ENCODE data around the gene SMARCB1.

SMARCB1 gene

DNA sequence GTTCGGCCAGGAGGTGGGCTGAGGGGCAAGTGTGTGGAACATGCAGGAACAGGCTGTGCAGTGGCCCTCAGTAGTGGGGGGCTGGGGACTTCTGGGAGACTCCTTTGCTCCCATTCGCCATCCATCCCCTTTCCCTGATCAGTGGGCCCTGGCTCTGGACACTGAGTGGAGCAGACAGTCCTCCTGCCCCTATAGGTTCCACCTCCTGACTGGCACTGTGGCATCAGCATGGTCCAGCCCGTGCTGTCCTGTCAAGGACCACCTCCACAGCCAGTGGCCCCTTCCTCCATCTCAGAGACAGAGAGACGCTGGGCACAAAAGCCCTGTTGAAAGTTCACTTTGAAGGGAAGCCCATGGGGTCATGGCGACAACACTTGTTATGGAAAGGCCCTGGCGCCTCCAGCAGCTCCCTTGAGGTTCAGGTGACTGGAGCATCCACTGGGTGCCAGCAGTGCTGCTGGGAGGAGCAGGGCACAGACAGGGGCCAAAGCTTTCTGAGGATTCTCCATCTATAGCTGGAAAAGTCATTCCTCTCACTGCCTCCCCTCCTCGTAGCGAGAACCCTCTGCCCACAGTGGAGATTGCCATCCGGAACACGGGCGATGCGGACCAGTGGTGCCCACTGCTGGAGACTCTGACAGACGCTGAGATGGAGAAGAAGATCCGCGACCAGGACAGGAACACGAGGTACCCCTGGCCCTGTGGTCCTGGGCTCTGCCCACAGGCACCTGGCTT is 46.4 kb downstream of the SMARCB1 start:
- no peak overlapping the region for H3K27ac ChIP-seq
- no peak overlapping the region for H3K4me3 ChIP-seq (ENCODE audit: low read depth, low read length)
- peaks cover 27% of the 10 kb centered on the region for H3K36me3 ChIP-seq (replicated peaks)
- in situ Hi-C loops (cut with HindIII; ENCODE audit: low pct_ligation_motif_present, low sequenced_read_pairs): no loop called here
- DNase-seq: no peak
- TF ChIP-seq, protein P1, sequence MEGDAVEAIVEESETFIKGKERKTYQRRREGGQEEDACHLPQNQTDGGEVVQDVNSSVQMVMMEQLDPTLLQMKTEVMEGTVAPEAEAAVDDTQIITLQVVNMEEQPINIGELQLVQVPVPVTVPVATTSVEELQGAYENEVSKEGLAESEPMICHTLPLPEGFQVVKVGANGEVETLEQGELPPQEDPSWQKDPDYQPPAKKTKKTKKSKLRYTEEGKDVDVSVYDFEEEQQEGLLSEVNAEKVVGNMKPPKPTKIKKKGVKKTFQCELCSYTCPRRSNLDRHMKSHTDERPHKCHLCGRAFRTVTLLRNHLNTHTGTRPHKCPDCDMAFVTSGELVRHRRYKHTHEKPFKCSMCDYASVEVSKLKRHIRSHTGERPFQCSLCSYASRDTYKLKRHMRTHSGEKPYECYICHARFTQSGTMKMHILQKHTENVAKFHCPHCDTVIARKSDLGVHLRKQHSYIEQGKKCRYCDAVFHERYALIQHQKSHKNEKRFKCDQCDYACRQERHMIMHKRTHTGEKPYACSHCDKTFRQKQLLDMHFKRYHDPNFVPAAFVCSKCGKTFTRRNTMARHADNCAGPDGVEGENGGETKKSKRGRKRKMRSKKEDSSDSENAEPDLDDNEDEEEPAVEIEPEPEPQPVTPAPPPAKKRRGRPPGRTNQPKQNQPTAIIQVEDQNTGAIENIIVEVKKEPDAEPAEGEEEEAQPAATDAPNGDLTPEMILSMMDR (IDR thresholded peaks at IDR 0.05; ENCODE audit: low read depth, low read length, missing control alignments): no peak
- H3K27me3 ChIP-seq (replicated peaks): no peaks in the 10 kb centered on the region

DNA sequence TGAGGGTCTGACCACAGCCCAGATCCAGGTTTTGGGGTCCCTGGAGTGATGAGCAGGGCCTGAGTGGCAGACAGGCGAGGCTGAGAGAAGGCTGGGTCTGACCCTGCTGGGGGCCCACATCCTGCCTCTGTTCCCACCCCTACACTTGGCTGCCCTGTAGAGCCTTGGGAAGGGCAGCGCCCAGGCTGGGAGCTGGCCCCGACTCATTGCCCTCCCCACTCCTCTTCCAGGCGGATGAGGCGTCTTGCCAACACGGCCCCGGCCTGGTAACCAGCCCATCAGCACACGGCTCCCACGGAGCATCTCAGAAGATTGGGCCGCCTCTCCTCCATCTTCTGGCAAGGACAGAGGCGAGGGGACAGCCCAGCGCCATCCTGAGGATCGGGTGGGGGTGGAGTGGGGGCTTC is 47.1 kb downstream of the SMARCB1 start:
- Histone ChIP-seq H3K36me3 (replicated peaks) (peaks cover 22% of the 10 kb centered on the region), H3K4me3 (ENCODE audit: low read depth, low read length) (no peak overlapping the region), H3K27me3 (replicated peaks) (no peaks in the 10 kb centered on the region), H3K27ac (no peak overlapping the region)
- TF ChIP-seq, protein P1 (IDR thresholded peaks at IDR 0.05; ENCODE audit: low read depth, low read length, missing control alignments): no peak
- in situ Hi-C loops (cut with HindIII; ENCODE audit: low pct_ligation_motif_present, low sequenced_read_pairs): no loop called here
- no peak for DNase-seq

- in situ Hi-C loops (cut with HindIII; ENCODE audit: low pct_ligation_motif_present, low sequenced_read_pairs): no loop called here
- no peak overlapping the region for H3K4me3 ChIP-seq (ENCODE audit: low read depth, low read length)
- no peak for DNase-seq
- peaks cover 22% of the 10 kb centered on the region for H3K36me3 ChIP-seq (replicated peaks)
- no peaks in the 10 kb centered on the region for H3K27me3 ChIP-seq (replicated peaks)
- TF ChIP-seq, protein P1 (IDR thresholded peaks at IDR 0.05; ENCODE audit: low read depth, low read length, missing control alignments): no peak
- no peak overlapping the region for H3K27ac ChIP-seq
Measured at GRCh38 chr22:23834406-23834792, 47.6 kb downstream of the SMARCB1 start.

- Histone ChIP-seq H3K36me3 (replicated peaks) (peaks cover 22% of the 10 kb centered on the region), H3K4me3 (ENCODE audit: low read depth, low read length) (no peak overlapping the region), H3K27ac (no peak overlapping the region), H3K27me3 (replicated peaks) (no peaks in the 10 kb centered on the region)
- in situ Hi-C loops (cut with HindIII; ENCODE audit: low pct_ligation_motif_present, low sequenced_read_pairs): no loop called here
- TF ChIP-seq, protein P1 (IDR thresholded peaks at IDR 0.05; ENCODE audit: low read depth, low read length, missing control alignments): no peak
- no peak for DNase-seq
Measured at GRCh38 chr22:23834793-23835483, 48.2 kb downstream of the SMARCB1 start.

- Histone ChIP-seq H3K4me3 (ENCODE audit: low read depth, low read length) (no peak overlapping the region), H3K27me3 (replicated peaks) (no peaks in the 10 kb centered on the region), H3K27ac (no peak overlapping the region), H3K36me3 (replicated peaks) (peaks cover 22% of the 10 kb centered on the region)
- TF ChIP-seq, protein P1 (IDR thresholded peaks at IDR 0.05; ENCODE audit: low read depth, low read length, missing control alignments): no peak
- in situ Hi-C loops (cut with HindIII; ENCODE audit: low pct_ligation_motif_present, low sequenced_read_pairs): no loop called here
- no peak for DNase-seq
Measured at GRCh38 chr22:23835484-23836144, 48.8 kb downstream of the SMARCB1 start.
